HG03469 (cell line): Measurements from ENCODE around the gene ZNF385B.

Experiments used
- ATAC-seq: cut with Tn5 transposase; IDR thresholded peaks from one replicate; pipeline ENCODE4 v1.9.1; 2021; ENCODE audit warnings: mild to moderate bottlenecking, moderate library complexity, moderate number of reproducible peaks; ENCODE audit not compliant: unreplicated experiment

Gene ZNF385B

DNA sequence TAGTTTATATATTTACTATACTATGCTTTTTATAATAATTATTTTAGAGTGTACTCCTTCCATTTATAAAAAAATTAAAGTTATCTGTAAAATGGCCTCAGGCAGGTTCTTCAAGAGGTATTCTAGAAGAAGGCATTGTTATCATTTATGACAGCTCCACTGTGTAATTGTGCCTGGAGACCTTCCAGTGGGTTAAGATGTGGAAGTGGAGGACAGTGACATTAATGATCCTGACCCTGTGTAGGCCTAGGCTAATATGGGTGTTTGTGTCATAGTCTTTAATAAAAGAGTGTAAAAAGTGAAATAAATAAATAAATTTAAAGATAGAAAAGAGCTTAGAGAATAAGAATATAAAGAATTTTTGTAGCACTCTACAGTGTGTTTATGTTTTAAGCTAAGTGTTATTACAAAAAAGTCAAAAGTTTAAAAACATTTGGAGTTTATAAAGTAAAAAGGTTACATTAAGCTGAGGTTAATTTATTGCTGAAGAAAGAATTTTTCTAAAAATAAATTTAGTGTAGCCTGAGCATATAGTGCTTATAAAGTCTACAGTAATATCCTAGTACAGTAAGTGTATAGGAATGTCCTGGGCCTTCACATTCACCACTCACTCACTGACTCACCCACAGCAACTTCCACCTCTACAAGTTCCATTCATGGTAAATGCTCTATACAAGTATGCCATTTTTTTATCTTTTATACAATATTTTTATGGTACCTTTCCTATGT is 406.8 kb downstream of the ZNF385B start:
- ATAC-seq = no peak

DNA sequence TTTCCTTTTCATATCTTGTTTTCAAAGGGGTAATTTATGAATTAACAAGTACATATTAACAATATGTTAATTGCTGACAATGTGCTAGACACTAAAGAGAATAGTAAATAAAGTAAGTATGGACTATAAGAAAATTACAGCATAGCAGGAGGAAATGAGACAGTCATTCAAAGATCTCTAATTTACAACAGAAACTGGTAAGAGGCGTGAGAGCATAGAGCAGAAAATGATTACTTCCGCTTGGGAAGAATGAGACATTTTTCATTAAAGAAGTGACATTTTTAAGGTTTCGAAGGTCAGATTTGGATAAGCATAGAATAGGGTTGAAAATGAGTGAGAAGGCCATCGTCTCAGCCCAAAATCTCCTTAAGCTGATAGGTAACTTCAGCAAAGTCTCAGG is 412.4 kb downstream of the ZNF385B start:
- ATAC-seq = peak; percentile 89

DNA sequence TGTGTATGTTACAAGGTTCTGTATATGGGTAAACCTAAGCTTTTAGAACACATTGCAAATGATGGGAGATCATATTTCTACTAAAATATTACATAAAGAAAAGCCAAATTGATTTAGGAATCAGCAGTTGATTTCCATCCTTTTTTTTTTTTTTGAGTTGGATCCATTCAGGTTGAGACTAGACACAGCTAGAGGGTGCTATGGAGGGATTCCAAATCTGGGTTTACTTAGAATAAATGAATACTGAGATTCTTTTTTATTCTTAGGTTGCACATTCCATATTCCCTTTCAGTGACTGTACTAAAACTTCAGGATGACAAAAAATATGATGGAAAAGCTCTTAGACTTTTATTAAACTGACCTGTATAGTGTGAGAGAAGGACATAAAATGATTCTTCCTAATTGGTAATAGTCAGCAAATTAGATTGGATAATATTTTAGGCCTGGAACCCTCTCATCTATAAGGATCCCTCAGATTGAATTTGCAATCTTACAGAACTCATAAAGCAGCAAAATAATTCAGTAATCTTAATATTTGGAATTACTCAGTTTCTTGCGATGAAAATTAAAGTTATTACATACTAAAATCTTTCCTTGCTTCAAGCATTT is 413.5 kb downstream of the ZNF385B start:
- no peak for ATAC-seq

DNA sequence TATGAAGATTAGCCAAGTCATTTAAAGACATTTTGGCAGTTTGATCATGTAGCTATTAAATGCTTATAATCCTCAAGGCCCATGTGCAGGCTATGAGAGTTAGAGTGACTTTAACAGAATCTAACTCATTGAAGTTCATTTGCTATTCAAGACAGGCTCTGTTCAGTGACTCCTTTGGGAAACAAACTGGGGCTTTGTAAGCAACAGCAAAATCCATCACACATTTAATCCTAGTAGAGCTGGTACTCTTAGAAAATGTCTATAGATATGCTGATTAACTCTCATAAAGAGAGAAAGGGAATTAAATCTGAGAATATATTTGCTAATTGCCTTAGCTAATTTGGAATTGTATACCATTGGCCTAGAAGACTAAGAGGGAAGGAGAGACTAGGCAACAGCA is 414.0 kb downstream of the ZNF385B start:
- no peak for ATAC-seq

DNA sequence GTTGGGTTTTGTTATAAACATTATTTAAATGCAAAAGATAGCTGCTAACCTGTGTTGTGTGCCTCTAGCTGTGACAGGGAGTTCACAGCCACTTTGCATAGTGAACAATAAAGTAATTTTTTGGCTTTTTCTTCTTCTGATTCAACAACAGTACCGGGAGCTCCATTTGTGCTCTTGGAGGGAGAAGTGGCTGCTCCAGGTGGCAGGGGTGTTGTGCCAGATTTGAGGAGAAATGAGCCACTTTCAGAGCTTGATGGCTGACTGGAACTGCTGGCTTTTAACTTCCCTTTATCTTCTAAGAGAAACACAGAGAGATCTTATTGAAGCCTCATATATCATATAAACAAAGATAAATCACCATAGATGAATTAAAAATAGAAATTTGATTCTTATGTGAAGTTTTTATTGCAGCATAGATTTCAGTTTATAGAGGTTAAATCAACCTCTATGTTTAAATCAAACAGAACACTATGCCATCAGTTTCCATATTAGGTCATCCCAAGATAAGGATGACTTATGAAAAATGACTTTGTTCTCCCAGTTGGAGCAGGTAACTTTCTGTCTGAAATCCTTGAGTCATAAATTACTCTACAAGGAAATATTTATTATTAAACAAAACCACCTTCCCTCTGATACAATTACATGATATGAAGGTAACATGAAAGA is 414.8 kb downstream of the ZNF385B start:
- ATAC-seq = no peak

DNA sequence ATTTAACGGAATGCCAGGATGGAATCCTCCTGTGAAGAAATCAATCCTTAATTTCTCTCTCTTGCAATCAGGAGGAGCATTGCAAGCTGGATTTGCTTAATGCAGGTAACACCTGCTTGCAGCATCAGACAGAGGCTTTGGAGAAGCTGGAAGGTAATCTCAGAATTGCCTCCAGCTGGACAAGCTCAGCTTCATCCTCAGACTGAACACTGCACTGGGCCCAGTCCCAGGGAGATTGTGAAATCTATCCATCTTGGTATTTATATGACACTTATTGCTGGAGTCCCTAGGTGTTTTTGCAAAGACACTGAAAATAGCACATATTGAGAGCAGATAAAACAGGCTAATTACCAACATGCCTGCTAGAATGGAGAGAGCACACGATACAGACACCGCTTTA is 417.4 kb downstream of the ZNF385B start:
- ATAC-seq = no peak

DNA sequence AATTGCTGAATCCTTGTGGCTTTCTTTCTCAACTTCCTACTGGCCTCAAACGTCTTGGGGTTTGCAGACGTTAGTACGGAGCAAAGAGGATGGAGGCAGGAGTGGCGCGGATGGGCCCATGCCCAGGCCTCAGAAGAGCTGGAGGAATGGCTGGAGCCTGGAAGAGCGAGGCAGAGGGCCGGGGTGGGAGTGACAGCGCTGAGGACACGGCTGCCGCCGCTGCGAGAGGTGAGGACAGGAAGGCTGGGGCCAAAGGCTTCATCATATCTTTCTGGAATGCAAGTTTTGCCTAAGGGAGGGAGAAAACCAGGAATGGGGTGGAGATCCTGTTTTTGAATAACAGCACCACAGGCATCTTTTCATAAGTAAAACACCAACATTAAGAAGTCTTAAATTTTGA is 418.2 kb downstream of the ZNF385B start:
- ATAC-seq = no peak

DNA sequence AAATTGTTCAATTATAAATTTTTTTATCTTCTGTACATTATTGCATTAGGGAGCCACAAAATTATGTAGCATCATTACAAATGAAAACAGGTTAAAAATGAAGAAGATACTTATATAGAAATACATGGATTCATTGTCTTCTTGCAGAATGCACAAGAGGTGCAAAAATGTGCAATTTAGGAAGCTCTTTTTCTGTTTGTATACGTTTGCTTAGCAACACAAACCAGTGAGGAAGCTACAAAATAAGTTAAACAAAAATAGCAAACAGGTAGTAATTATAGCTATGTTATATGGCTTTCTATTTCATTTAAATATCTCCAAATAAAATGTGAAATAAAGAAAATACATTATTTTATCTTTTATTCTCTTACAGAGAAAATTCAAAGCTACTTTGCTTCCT is 419.2 kb downstream of the ZNF385B start:
- ATAC-seq = no peak

DNA sequence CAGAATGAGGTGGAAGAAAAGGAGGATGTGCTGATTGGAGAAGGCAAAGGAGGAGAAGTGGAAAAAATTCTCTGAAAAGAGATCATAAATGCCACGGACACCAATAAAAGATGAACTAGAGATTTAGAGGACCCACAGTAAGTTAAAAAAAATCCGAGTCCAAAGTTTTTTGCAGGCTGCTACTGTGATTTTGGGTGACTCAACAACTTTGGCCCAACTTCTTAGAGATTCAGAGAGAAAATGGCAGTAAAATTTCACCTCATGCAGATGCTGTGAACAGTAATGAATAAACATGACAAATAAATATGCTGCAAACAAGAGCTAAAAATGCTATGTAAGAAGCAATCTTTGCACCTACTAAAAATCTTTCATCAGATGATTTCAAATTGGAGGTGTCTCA is 419.9 kb downstream of the ZNF385B start:
- ATAC-seq = no peak

DNA sequence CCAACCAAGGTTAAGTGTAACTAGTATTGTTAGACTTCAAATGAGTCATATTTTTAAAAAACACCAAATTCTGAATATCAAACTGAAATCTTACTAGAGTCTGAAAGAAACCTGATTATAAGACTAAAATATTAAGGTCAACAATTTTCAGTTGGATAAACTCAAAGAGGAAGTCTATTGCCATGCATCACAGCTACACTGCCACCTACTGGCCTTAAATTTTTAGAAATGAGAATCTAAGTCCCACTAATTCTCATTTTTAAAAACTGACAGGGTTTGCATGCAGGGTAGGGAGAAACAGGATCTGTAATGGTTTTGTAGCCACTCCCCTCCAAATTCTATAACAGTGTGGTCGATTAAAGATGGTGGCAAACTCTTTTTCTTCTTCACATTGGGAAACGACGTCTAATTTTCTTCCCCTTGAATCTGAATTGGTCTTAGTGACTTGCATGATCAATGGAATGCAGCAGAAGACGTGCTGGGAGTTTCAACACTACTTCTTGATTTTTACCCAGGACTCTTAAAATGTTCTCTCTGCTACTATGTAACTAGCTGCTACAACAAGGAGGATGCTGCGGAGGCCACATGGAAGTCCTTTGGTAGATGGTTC is 420.7 kb downstream of the ZNF385B start:
- ATAC-seq = no peak

DNA sequence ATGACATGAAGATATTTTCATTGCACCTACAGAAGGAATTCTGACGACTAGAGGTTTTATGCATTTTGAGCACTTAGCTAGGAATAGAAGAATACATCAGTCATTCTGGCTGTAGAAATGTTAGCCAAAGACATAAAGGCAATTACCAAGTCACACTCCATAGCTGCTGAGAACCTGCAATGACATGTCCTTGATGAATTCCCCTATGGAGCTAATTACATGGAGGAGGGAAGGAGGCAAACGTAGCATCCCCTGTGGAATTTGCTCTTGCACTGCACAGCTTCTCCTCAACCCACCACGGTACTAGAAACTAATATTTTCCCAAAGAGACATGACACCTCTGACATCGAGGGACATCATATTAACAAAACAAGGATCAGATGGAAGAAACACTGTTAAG is 422.8 kb downstream of the ZNF385B start:
- no peak for ATAC-seq

DNA sequence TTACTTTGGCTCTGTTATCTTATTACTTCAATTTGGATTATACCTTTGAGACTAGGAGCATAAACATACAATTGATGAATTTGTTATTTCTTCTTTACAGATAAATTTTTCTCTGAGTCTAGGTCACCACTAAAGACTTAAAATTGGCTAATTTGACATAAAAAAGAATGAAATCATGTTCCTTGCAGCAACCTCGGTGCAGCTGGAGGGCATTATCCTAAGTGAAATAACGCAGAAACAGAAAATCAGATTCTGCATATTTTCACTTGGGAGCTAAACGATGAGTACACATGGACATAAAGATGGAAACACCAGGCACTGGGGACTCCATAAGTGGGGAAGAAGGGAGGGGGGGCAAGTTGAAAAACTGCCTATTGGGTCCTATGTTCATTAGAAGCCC is 424.0 kb downstream of the ZNF385B start:
- no peak for ATAC-seq

DNA sequence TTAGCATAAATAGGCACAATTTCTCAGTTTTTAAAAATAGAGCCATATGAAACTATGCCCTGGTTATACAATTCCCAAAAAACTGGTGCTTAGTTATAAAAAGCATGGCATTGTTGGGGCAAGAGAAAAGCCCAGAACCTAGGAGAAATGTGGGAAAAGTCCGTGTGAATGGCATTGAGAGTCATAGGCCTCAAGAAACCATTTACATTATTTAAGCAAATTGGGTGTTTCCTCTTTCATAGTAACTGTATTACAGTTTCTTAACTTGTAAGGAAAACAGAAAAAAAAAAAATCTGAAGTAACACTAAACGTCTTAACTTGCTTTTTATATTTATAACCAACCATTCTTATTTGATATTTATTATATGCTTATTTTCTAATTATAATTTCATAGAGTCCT is 425.8 kb downstream of the ZNF385B start:
- ATAC-seq = no peak

DNA sequence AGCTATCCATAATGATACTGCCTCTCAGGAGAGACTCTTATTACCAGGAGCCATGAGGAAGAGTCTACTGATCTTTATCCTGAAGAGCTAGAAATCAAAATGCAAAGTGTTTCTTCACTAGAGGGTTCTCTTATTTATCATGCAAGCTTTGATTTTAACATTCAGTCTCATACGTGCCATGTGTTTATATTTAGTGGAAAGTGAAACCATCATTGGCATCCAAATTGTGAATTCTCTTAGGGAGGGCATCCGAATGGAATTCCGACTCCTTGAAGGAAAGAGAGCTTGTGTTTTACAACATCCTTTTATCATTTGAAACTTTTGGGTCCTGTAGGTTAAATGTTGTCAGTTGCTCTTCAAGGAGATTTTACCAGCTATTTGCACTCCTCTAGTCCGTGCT is 426.4 kb downstream of the ZNF385B start:
- no peak for ATAC-seq

DNA sequence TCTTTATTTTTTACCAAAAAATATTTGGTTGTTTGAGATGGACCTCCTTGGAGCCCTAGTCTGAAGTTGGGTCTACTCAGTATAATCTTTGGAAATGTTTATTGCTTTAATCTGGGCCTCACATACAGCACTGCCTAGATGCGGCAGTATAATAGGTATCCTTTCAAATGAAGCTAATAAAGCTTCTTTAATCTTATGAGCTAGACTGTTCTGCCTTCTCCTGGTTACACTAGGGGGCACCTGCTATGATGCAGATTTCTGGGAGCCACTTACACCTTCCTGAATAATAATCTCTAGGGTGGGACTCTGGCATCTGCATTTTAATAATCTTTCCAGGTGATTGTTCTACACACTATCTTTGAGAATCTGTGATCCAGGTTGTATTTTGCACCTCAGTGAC is 427.1 kb downstream of the ZNF385B start:
- no peak for ATAC-seq

DNA sequence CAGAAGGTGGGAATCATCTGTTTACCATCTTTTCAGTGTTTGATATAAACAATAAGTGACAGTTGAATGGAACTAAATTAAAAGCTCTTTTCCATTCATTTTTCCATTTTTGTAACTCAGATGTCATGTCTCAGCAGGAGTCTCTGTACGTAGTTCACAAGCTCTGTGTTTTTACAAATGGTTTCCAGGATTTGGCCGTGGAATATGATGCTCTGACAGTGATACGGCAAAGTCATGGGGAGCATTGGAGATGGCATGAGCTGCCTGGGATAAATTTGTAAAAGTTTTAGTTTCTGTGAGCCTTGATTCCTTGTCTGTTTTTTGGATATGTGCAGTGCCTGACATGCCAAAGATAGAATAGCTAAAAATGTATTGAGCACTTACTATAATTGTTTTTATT is 428.7 kb downstream of the ZNF385B start:
- no peak for ATAC-seq

DNA sequence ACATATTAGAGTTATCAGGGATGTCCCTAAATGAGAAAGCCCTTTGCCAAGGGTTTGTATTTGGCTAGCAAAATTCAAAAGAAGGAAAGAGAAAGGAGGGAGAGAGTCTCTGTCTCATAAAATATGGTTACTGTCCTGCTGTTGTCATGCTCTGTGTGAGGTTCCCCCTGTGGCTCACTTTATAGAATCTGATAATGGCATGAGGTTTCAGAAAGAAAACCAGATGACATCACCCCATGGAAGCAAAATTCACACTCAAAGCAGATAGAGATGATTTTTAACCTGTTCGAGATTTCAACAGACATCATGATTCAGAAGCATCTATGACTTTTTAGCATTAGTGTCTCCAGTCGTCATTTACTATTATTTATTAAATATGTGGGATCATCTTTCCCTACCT is 431.8 kb downstream of the ZNF385B start:
- ATAC-seq = no peak

DNA sequence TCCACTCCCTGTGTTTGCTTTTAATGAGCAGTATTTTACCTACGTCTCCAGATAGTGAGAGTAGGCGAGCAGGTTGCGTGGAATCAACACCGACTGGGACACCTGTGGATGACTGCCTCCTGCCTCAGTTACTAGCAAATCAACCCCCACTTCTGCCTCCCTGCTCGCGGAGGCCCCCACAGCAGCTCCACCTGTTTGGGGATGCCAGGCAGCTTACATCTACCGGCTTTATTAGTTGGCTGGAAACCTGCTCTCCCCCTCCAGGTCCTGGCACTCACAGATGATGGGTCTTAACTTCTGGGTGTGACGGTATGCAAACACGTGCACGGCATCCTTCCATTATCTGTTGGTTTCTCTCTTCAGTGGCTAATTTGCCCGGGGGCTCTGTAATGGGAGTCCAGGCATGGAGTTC is 432.3 kb downstream of the ZNF385B start:
- no peak for ATAC-seq

DNA sequence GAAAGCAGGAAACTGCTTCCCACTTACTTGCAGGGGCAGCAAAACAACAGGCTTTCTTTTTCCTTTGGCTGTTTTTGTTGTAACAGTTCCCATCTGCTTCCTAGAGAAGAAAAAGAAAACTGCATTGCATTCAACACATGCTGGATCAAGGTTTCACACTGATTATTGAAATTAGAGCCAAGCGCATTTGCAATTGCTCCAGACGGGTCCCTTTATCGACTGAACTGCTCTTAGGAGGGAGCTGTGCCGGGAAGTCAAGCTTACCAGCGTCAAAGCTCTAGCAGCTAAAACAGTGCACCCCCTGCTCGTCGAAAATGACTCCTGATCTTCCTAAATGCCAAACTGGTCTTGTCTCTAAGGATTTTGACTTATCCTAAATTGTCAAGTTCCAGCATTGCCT is 432.8 kb downstream of the ZNF385B start:
- ATAC-seq = no peak

DNA sequence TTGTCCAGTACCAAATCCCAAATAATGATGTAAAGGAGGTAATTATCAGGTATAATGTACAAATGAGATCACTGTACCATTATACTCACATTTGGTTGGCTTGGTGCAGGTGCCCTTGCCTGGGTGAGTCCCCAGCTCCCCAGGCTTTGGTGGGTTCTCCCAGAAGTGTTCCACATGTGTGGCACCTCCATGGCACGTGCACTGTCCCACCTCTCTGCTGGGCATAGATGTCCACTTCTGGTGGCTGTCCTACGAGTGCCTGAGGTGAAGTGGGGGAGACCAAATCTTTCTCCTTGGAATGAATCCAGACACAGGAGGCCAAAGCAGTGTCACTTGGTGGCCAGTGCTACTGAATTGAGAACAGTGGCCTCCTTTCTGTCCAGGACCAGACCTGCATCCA is 434.3 kb downstream of the ZNF385B start:
- ATAC-seq = no peak

DNA sequence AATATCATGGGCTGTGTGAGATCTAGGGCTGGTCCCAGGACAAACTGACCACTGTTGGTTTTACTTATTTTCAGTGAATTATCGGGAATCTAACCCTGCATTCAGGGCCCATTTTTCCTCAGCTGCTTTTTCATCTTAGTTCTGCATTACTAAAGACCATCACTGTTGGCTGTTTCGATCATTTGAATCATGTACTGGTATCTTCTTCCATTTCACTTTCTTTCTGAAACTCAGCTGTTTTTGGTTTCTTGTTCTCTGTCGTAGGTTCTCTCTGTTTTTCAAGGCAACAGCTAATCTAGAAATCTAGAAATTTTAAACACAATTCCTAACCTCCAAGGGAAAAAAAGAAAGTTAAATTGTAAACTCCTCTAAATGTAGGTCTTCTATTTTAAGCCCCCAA is 436.8 kb downstream of the ZNF385B start:
- ATAC-seq = no peak
